Skeletal muscle tissue (tissue), 4 donors: Measurements from ENCODE around the gene CNBP. TPM values are rescaled to one million over a fixed set of nuclear protein-coding genes. Genes with fewer than 3 reads are reported as not detected.
A peak's percentile ranks its signal among the peaks of the same experiment; 100 is the strongest.
"Not testable (repeated sequence)": the region's sequence is repeated elsewhere in the genome, so short reads cannot be mapped to it uniquely, and the experiment has no call there.

ENCODE experiments used
- H3K27ac ChIP-seq: one replicate; pipeline ENCODE4 v1.7.0; 2013; ENCODE audit warnings: mild to moderate bottlenecking, low read depth, low read length, inconsistent platforms
- H3K27me3 ChIP-seq, 3 donors: one replicate each; pipeline ENCODE4 v1.7.0; 2013; ENCODE audit warnings: low read length in 3 of 3; ENCODE audit not compliant: control insufficient read depth in 3 of 3, insufficient read depth in 3 of 3
- H3K36me3 ChIP-seq, 3 donors: one replicate each; pipeline ENCODE4 v1.7.0; 2013; ENCODE audit warnings: low read length in 3 of 3; ENCODE audit not compliant: control insufficient read depth in 3 of 3, insufficient read depth in 3 of 3
- H3K4me1 ChIP-seq, 3 donors: one replicate each; pipeline ENCODE4 v1.7.0; 2013; ENCODE audit warnings: low read length in 3 of 3, mild to moderate bottlenecking in 3 of 3; ENCODE audit not compliant: control insufficient read depth in 3 of 3, insufficient read depth in 3 of 3
- H3K4me3 ChIP-seq, 3 donors: one replicate each; pipeline ENCODE4 v1.7.0; 2013; ENCODE audit warnings: low read length in 3 of 3
- H3K9ac ChIP-seq, 3 donors: one replicate each; pipeline ENCODE4 v1.7.0; 2013; ENCODE audit warnings: low read length in 3 of 3, mild to moderate bottlenecking in 3 of 3, moderate library complexity in 2 of 3, low read depth in 1 of 3
- H3K9me3 ChIP-seq, 3 donors: one replicate each; pipeline ENCODE4 v1.7.0; 2013; ENCODE audit warnings: low read length in 3 of 3; ENCODE audit not compliant: control insufficient read depth in 3 of 3
- total RNA-seq: library from RNA; depleted of rRNA; stranded (reverse); fragments of >200 nt; gene quantifications from one replicate; pipeline ENCODE4 v1.2.3, GENCODE V29; 2014
- donor health status: Osteomylitis.

The CNBP gene
- 228 TPM for total RNA-seq

GRCh38 chr3:129183569-129184395 is at the start of gene CNBP:
Gene CNBP (minus strand): TSS chr3:129183896. CDS start chr3:129171757, 12,139 bp downstream.
- Histone ChIP-seq H3K9me3 (no peaks in the 10 kb centered on the region), H3K4me1 (peaks cover 24 to 29% (median 27%) of the 10 kb centered on the region in 3 donors), H3K9ac (peak within 1 kb of the TSS; percentile 100), H3K27me3 (no peaks in the 10 kb centered on the region), H3K36me3 (peaks cover 0 to 12% (median 2%) of the 10 kb centered on the region in 3 donors), H3K4me3 (peak within 1 kb of the TSS; percentile 95 to 97 (median 97)), H3K27ac (peak within 1 kb of the TSS; percentile 100)

DNA sequence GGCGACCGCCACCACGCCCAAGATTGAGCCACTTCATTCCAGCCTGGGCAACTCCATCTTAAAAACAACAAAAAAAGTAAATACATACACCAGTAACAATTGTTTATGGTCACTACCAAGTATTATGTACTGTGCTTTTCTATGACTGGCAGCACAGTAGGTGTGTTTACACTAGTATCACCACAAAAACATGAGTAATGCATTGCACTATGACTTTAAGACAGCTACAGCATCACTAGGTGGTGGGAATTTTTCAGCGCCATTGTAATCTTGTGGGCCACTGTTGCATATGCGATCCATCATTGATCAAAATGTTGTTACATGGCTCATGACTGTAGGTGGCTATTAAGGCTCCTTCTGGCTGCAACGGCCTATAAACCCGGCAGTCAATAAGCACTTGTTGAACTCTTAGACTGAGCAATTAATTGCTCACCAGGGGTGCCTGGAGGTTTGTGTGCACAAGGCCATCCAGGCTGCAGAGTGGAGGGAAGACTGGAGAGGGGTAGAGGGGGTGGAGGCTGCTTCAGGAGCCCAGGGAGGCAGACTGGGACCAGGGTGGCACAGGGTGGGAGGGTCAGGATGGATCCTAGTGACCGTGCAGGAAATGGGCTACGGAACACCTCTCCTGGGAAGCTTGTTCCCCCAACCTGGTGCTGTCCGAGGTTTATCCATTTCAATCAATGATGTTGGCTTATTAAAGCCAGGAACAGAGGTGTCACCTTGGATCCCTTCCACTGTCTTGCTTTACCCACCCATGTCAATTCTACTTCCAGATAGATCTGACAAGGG is 47.8 kb upstream of the CNBP start:
- H3K27ac ChIP-seq, result no peak overlapping the region
- H3K9ac ChIP-seq, result no peak overlapping the region
- no peak overlapping the region for H3K4me3 ChIP-seq
- no peaks in the 10 kb centered on the region for H3K36me3 ChIP-seq
- peaks cover 18 to 31% (median 25%) of the 10 kb centered on the region in 3 donors for H3K4me1 ChIP-seq
- no peaks in the 10 kb centered on the region for H3K27me3 ChIP-seq
- no peaks in the 10 kb centered on the region for H3K9me3 ChIP-seq

GRCh38 chr3:129230311-129231019 is 46.8 kb upstream of the CNBP start:
- no peaks in the 10 kb centered on the region for H3K36me3 ChIP-seq
- H3K9me3 ChIP-seq, result no peaks in the 10 kb centered on the region
- no peak overlapping the region for H3K4me3 ChIP-seq
- no peak overlapping the region for H3K9ac ChIP-seq
- H3K27ac ChIP-seq, result peak overlapping the region; percentile 54
- peaks cover 26 to 39% (median 31%) of the 10 kb centered on the region in 3 donors for H3K4me1 ChIP-seq
- no peaks in the 10 kb centered on the region for H3K27me3 ChIP-seq

- H3K9ac ChIP-seq, result no peak overlapping the region
- H3K27ac ChIP-seq, result peak overlapping the region; percentile 54
- H3K4me1 ChIP-seq, result peaks cover 32 to 41% (median 40%) of the 10 kb centered on the region in 3 donors
Measured at GRCh38 chr3:129228891-129229585, 45.3 kb upstream of the CNBP start.

DNA sequence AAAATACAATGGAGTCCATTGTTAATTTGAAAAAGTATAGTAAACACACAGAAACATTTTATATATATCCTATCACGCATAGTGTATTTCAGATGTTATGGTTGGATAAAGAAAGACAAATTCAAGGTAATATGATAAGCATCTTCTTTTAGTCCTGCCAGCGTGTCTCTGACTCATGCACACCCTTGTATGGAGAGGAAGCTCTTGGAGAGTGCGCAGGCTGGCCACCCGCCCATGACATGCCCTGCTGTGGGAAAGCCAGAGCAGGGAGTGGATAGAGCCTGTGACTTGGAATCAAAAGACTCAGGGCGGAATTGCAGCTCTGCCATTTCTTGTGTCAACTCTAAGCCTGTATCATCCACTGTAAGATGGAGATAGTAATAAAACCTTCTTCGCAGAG is 42.7 kb upstream of the CNBP start:
- H3K4me3 ChIP-seq, result peak overlapping the region; percentile 7 to 37 (median 25)
- no peaks in the 10 kb centered on the region for H3K9me3 ChIP-seq
- H3K27ac ChIP-seq, result peak overlapping the region; percentile 91
- no peaks in the 10 kb centered on the region for H3K36me3 ChIP-seq
- H3K4me1 ChIP-seq, result peaks cover 32 to 44% (median 43%) of the 10 kb centered on the region in 3 donors
- no peaks in the 10 kb centered on the region for H3K27me3 ChIP-seq
- H3K9ac ChIP-seq, result peak overlapping the region; percentile 52 to 76 (median 58)

More at GRCh38 chr3:129228891-129229585, 45.3 kb upstream of the CNBP start:
- Histone ChIP-seq H3K27me3 (no peaks in the 10 kb centered on the region), H3K9me3 (no peaks in the 10 kb centered on the region), H3K36me3 (no peaks in the 10 kb centered on the region), H3K4me3 (peak overlapping the region in 1 of 3 donors; percentile 43)

GRCh38 chr3:129224984-129225393 is 41.3 kb upstream of the CNBP start:
- no peaks in the 10 kb centered on the region for H3K36me3 ChIP-seq
- H3K4me3 ChIP-seq, result peak overlapping the region; percentile 29 to 56 (median 42)
- peak overlapping the region; percentile 91 for H3K27ac ChIP-seq
- H3K9ac ChIP-seq, result peak overlapping the region; percentile 48 to 68 (median 61)
- H3K9me3 ChIP-seq, result no peaks in the 10 kb centered on the region
- H3K4me1 ChIP-seq, result peaks cover 32 to 44% (median 43%) of the 10 kb centered on the region in 3 donors
- H3K27me3 ChIP-seq, result no peaks in the 10 kb centered on the region

DNA sequence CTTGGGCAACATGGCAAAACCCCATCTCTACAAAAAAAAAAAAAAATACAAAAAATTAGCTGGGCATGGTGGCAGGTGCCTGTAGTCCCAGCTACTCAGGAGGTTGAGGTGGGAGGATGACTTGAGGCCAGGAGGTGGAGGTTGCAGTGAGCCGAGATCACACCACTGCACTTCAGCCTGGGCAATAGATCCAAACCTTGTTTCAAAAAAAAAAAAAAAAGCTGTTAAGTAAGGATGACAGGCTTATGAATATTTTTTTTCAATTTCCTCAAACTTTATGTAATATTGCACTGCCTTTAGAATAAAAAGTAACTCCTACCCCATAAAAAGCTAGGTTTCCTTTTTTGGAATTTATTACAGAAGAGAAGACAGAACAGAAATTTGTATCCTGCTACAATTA is 40.7 kb upstream of the CNBP start:
- Histone ChIP-seq H3K4me1 (peaks cover 32 to 41% (median 39%) of the 10 kb centered on the region in 3 donors), H3K9ac (peak overlapping the region; percentile 48 to 68 (median 54)), H3K27ac (peak overlapping the region; percentile 91), H3K4me3 (peak overlapping the region in 1 of 3 donors; percentile 38)
- H3K36me3 ChIP-seq, H3K9me3 ChIP-seq, H3K27me3 ChIP-seq: not testable (repeated sequence)

GRCh38 chr3:129218742-129219141 is 35.0 kb upstream of the CNBP start:
- peaks cover 0 to under 1% (median 0%) of the 10 kb centered on the region in 3 donors for H3K4me1 ChIP-seq
- H3K36me3 ChIP-seq, result no peaks in the 10 kb centered on the region
- H3K9me3 ChIP-seq, result no peaks in the 10 kb centered on the region
- H3K27ac ChIP-seq, result no peak overlapping the region
- no peak overlapping the region for H3K9ac ChIP-seq
- no peak overlapping the region for H3K4me3 ChIP-seq
- no peaks in the 10 kb centered on the region for H3K27me3 ChIP-seq

GRCh38 chr3:129213238-129213637 is 29.5 kb upstream of the CNBP start:
- H3K9ac ChIP-seq, result no peak overlapping the region
- no peaks in the 10 kb centered on the region for H3K36me3 ChIP-seq
- no peaks in the 10 kb centered on the region for H3K9me3 ChIP-seq
- H3K4me3 ChIP-seq, result no peak overlapping the region
- peaks cover 5 to 11% (median 9%) of the 10 kb centered on the region in 3 donors for H3K4me1 ChIP-seq
- H3K27ac ChIP-seq, result no peak overlapping the region
- H3K27me3 ChIP-seq, result no peaks in the 10 kb centered on the region
